CMK (cell line): ENCODE measurements around the gene MYOD1.

ENCODE experiments used
- DNase-seq: peaks from one replicate; pipeline ENCODE4 v3.0.0-alpha.2; 2010; ENCODE audit warnings: low read depth

The MYOD1 gene

GRCh38 chr11:17734986-17735817, 15.8 kb downstream of the MYOD1 start:
- DNase-seq = no peak

GRCh38 chr11:17735818-17736578, 16.6 kb downstream of the MYOD1 start:
- no peak for DNase-seq

DNA sequence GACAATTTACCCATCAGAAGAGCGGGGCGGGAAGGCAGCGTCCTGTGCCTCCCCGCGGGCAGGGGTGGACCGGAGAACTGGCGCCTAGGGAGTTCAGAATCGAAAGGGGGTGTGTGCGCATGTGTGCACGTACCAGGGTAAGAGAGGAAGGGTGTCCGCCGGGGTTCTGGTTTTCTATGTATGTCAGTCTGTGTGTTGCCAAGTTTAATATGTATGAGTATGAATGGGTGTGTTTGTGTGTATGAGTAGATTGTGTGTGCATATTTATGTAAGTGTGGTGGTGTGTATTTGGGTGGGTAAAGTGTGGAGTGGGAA, 17.2 kb downstream of the MYOD1 start:
- no peak for DNase-seq

- DNase-seq = no peak
Measured at GRCh38 chr11:17736930-17737817, 17.8 kb downstream of the MYOD1 start.

DNA sequence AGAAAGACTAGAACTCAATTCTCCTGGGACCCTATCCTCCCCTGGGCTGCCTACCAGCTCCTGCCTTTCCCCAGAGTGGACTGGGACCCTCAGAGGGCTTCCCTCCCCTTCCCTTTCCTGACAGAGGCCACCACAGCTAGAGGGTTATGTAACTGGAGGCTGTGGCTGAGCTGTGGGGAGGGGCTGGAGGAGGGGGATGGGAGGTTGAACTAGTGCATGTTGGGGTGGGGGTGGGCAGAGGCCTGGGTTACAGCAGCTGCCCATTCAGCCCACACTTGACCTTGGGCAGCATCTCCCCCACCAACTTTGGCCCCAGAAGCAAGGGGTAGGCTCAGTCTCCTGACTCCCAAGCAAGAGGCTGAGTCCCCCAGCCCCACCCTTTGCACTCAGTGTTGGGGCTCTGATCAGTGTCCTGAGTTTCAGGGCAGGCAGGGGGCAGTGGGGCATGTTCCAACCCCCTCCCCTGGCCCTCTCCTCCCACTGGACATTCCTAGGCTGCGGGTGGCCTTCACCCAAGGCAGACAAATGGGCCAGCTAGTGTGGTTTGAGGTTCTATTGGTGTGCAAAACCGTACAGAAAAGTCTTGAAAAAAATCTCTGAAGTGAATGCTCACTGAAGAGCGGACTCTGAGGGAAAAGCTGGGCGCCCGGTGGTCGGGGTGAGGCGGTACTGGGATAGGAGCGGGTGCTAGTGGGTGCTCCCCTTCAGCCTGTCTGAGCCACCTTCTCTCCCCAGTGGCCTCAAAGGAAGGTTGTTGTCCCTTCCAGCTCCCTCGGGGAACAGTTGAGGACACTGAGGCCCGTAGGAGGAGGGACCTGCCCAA, 19.0 kb downstream of the MYOD1 start:
- no peak for DNase-seq

DNA sequence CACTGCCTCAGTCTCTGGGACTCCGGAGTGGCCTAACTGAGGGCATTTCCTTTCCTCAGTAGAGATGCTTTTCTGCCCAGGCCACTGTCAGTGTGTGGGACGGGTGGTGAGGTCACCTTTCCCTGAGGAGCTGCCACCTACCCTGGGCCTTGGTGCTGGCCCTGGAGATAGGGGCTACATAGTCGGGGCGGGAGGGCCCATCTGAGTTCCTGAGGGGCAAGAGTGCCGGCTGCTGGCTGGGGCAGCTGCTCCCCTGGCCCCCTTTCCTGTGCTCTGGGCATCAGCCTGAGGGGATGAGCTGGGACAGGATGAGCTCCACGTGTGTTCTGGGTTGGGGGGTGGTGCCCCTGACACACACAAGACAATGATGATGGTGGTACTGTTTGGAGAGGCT, 20.6 kb downstream of the MYOD1 start:
- DNase-seq = no peak

GRCh38 chr11:17740649-17741235, 21.4 kb downstream of the MYOD1 start:
- no peak for DNase-seq

GRCh38 chr11:17741487-17741886, 22.1 kb downstream of the MYOD1 start:
- DNase-seq = no peak

- DNase-seq = no peak
Measured at GRCh38 chr11:17742019-17742418, 22.6 kb downstream of the MYOD1 start.

- DNase-seq = no peak
Measured at GRCh38 chr11:17743026-17743807, 23.8 kb downstream of the MYOD1 start.

- DNase-seq = no peak
Measured at GRCh38 chr11:17743808-17744119, 24.4 kb downstream of the MYOD1 start.

- DNase-seq = no peak
Measured at GRCh38 chr11:17744151-17744940, 25.0 kb downstream of the MYOD1 start.

DNA sequence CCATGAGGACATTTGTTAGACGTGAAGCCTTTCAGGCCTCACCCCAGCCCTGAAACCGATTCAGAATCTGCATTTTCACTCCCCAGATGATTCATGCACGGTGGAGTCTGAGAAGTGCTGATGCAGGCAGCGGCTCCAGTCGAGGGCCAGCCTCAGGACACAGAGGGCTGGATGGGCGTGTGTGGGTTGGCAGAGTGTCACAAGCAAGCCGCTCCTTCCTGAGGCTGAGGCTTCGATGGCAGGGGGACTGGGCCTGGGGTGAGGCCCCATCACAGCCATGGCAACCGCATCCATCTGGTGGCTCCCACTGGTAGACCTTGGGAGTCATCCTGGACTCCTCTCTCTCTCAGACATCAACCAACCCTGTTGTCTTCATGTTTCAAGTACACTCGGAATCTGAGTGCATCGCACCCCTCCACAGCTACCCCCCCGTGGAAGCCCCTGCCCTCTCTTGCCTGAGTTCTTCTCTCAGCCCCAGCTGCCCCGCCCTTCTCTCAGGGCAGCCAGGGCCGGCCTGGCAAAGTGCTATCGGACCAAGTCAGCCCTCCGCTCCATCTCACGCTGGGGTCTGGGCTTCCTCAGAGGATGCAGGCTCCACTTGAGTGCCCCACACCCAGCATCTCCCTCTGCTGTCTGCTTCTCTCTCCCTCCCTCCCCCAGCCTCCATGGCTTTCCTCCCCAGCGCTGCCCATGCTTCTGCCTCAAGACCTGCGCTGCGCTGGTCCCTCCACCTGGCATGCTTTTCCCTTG, 25.8 kb downstream of the MYOD1 start:
- no peak for DNase-seq

DNA sequence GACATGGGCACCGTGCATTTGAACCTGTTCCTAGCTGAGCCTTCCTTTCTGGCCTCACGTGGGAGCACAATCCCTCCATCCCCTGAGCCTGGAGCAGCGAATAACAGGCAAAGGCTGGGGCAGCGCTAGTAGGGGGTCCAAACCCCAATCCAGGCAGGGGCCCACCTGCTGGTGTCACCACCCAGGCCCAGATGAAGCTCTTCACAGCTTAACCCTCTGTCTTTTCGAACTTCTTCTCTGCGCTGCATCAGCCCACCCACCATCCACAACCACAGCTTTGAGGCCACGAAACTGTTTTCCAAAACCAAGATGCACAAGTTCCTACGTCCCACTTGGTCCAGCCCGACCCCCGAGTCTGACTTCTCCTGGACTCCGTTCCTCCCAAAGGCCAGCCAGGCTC, 26.7 kb downstream of the MYOD1 start:
- DNase-seq = no peak

DNA sequence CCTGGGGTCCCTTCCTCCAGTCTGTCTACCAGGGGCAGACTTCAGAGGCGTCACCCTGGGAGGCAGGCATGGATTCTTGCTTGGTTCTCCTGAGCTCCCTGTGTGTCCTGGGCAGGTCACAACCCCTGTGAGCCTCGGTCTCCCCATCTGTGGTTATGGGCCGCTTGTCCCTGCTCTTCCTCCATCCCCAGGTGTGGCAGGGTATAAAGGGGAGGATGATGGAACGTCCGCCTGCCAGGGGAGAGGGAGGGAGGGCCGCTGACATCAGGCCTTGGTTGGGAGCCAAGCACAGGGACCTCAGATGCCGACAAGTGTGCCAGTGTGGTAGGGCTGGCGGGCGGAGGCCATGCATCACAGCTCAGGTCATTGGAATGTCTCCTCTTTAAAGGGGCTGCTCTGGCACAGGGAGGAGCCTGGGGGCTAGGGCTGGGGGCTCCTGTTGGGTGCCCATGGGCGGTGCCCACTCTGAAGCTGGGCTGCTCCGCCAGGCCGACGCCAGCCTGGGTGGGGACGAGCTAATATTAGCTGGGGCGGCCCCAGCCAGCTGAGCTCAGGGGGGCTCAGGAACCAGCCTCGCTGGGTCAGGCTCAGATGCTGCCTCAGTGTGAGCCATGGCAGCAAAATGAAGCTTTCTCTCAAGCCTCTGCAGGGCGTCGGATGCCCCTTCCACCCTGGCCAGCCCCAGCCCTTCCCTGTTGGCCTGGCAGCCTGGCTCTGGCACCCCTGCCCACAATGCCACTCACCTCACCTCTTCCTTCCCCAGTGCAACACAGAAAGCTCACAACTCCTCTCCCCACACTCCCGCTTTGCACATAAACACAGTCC, 28.0 kb downstream of the MYOD1 start:
- DNase-seq = no peak

GRCh38 chr11:17748044-17748443, 28.7 kb downstream of the MYOD1 start:
- no peak for DNase-seq

DNA sequence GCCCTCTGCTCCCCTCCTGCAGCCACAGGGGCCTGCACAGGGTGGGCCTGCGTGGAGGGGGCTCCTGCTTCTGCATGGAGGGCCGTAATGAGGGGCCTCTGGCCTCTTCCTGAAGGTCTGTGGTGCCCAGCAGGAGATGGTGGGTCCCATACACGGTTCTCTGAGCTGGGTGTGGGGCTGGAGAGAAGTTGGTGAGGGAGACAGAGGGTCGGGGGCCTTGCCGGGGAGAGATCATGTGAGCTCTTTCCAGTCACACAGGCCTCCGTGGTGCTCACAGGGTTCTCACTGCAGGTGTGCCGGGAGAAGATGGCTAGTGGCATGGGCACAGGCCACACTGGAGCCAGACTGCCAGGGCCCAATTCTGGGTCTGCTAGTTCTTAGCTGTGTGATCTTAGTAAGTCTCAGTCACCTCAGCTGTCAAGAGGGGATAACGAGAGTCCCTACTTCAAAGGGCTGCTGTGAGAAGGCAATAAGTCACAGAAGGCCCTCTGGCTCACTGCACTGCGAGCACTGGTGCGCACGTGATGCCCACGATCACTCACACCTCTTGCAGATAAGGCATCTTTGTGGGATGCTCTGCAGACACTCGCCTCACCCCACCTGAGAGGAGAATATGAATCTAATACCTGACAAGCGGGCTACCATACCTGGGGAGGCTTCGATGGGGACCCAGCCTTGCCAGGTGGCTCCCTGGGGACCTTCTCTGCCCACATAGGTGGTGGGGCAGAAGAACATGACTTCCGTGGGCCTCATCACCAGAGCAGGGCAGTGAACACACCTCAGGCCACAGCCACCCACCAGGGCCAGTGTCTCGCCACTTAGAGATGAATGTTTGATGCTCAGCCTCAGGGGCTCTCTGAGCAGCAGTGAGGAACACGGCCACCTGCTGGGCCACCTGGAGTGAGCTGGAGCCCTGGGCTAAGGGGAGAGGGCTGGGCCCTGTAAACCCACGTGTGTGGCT, 29.7 kb downstream of the MYOD1 start:
- no peak for DNase-seq
